ENCODE measurements around the gene SETD6.

The SETD6 gene

DNA sequence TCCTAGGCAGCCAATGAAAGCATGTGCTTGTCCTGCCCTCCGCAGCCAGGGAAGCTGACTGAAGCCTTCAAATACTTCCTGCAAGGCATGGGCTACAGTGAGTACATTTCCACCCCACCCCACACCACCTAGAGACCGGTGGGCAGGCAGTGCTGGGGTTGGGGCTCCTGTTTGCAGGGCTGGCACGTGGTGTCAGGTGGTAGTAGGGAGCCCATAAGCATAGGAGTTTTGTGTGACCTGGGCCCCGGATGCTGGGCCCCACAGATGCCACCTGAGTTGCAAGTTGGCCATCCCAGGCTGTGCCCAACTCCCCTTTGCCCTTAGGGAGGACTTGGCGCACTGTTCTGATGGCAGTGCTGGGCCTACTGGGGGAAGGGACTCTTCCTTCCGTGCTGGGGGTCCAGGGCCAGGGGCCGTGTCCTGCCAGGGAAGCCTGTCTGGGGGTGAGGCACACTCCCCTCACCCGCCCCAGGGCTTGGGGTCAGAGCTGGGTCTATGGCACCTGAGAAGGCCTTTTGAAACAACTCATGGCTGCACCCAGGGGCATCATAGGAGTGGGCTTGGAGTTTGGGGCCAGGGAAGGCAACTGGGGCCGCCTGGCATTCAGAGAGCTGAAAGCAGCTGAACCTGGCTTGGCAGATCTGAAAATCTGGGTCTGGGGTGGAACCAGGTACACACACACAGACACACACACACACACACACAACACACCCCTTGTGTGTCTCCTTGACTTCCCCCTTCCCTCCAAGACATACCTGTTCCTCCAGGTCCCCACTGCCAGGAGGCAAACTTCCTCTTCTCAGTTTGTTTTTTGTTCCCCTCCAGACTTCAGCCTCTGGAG is 5.8 kb upstream of the SETD6 start:
- no peak for DNase-seq

DNA sequence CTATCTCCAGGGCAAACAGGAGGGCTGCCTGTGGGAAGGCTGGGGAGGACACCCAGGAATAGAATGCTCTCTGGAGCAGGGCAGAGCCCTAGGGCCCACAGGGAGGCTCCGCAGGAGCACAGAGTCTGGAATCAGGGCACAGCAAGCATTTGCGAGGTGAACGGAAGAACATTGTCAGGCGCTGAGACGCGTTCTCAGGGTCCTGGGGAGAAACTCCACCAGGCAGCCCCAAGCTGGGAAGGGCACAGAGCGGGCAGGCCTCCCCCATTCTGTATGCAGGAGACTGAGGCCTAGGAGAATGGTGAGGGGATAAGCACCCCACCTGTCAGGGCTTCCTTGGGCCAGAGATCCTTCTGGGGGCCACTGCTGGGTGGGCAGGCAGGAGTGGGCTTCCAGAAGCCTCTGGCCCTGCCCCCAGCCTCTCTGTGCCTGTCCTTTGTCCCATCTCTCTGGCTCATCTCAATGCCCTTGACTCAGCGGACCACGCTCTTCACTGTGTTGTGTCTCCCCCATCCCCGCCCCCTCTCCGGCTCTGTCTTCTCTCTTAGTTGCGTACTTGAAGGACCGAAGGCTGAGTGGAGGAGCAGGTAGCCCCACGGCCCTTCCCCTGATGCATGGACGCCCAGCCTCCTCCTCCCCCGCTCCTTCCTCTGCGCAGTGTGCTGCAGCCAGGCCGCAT is 5.1 kb upstream of the SETD6 start:
- DNase-seq: no peak

DNA sequence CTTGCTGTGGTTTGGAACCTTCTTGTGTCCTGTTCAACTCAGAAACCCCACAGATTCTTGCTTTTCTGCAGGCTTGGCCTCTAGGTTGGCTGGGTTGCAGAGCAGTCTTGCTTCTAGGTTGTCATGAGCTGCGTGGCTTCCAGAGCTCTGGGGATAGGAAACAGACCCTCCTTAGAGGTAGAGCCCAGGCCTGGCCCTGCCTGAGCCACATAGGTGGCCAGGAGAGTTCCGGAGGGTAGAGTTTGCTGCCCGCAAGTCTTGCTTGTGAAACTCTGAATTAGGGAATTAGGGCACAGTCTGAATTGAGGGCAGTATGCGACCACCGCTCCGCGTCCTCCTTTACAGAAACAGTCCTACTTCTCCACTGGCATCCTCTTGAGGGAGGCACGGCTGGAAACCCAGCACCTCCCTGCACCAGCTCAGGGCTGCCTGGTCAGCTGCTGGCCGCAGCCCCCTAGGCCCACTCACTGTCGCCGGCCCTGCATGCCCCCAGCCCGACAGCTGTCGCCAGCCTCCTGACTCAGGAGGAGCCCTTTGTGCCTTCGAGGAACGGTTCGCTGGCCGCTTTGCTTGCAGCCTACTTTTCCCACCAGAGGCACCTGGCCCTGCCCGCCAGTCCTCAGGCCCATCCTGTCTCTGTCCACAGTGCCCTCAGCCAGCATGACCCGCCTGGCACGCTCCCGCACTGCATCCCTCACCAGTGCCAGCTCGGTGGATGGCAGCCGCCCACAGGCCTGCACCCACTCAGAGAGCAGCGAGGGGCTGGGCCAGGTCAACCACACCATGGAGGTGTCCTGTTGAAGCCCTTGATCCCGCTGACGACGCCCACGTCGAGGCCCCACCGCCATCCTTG is 4.3 kb upstream of the SETD6 start:
- no peak for DNase-seq

DNA sequence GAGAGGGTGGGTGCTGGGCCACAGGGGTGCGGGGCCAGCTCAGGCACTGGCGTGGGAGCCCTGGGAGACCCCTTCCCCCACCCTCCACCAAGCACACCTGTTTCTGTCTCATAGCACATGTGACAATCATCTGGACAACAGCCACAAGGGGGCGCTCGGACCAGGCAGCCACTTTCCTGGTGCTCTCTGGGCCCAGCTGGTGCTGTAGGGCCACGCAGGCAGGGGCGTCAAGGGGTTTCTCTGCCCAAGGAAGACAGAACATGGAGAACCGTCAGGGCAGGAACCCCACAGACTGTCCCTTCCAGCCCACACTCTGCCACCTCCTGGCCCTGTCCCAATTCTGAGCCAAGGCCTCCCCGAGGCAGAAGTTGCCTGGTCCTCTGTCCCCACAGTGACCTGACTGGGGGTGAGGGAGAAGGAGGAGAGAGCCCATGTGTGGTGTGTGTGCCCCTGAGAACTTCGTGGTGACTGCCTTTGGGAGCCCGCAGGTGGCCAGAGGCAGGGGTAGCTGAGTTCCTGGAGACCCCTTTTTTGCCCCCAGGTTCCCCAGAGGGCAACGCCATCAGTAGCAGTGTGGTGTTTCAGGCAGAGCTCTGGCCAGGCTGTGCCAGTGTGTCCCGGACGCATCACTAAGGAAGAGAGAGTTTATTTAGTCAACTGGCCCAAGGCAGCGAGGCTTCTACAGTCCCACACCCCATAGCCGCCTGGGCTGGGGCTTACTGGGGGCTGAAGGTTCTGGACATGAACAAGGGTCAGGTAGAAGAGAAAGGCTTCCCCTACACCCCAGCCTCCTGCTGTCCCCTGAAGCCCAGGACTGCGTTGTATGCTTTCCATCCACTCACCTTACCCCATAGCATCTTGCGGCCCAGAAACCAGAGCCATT is 3.1 kb upstream of the SETD6 start:
- DNase-seq: no peak

DNA sequence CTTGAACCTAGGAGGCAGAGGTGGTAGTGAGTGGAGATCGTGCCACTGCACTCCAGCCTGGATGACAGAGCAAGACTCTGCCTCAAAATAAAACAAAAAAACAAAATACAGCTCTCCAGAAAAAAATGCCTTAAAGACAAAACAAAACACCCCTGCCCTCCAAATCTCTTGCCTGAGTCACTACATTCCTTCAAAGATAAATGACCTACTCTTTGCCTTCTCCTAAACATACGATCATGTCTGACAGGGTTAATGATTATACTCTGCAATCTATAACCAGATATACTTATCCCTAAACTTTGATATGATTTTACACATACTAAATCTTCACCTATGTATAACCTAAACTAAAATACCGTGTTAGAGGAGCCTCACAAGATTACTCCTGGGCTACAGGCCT is 1.4 kb upstream of the SETD6 start:
- DNase-seq: no peak

DNA sequence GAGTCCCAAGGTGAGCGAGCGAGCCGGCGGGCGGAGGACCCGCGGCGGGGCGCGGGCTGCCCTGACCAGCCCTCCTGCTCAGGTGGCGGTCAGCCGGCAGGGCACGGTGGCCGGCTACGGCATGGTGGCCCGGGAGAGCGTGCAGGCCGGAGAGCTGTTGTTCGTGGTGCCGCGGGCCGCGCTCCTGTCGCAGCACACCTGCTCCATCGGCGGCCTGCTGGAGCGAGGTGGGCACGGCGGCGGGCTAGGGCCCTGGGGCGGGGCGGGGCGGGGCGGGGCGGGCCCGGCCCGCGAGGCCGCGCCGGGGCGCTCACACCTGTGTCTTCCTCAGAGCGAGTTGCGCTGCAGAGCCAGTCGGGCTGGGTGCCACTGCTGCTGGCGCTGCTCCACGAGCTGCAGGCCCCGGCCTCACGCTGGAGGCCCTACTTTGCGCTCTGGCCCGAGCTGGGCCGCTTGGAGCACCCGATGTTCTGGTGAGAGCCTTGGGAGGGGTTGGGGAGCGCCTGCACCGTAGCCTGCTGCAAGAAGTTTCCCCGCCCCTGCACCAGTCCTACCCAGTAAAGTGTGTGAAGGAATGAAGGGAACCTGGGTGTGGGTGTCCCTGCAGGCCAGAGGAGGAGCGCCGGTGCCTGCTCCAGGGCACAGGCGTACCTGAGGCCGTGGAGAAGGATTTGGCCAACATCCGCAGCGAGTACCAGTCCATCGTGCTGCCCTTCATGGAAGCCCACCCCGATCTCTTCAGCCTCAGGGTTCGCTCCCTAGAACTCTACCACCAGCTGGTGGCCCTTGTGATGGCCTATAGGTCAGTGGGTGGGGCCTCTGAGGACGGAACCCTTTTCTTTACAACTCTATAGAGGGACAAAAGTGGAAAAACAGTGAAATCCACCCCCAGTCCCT is 802 bp downstream of the SETD6 start:
- DNase-seq: no peak

DNA sequence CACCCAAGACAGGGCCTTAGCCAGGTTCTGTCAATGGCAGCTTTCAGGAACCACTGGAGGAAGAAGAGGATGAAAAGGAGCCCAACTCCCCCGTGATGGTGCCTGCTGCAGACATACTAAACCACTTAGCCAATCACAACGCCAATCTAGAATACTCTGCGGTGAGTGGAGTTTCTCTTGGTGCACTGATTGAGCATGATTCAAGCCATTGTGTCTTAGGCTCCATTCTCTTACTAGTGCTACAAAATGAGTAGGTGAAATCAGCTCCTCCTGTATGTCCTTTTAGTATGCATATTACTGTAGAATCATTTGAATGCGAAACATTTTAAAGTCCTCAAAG is 1.4 kb downstream of the SETD6 start:
- no peak for DNase-seq

DNA sequence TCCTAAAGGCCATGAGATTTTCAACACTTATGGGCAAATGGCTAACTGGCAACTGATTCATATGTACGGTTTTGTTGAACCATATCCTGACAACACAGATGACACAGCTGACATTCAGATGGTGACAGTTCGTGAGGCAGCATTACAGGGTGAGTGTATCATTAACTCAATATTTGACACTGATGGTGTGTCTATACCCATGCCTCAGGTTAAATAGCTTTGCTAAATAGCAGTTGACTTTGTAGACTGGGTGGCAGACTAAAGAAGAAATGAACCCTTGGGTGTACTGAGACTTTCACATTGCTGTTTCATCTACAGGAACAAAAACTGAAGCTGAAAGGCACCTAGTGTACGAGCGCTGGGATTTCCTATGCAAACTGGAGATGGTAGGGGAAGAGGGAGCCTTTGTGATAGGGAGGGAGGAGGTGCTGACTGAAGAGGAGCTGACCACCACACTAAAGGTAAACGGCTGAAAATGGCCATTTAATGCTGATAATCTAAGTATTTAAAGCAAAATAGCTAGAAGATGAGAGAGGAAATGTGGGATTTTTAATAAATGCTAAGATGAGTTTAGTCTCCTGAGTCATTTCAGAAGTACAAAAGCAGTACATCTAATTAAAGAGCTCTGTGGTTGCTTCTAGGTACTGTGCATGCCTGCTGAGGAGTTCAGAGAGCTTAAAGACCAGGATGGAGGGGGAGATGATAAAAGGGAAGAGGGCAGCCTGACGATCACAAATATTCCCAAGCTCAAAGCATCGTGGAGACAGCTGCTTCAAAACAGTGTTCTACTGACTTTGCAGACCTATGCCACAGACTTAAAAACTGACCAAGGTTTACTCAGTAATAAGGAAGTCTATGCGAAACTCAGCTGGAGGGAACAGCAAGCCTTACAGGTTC is 3.0 kb downstream of the SETD6 start:
- no peak for DNase-seq

DNA sequence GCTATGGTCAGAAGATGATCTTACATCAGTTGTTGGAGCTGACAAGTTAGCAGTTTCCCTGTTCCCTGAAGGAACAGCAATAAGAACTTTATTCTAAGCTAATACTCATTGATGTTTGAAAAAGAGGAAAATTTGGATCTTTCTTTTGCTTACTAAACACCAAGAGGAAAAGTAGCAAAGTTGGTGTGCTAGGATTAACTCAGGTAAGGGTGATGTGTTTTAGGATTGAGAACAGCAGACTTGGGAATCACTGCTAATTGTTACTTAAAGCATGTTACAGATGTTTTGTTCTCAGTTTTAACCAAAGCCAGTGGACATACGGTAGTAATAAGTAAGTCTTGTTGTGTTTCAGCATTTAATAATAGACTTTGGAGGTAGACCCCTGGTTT is 3.7 kb downstream of the SETD6 start:
- no peak for DNase-seq

DNA sequence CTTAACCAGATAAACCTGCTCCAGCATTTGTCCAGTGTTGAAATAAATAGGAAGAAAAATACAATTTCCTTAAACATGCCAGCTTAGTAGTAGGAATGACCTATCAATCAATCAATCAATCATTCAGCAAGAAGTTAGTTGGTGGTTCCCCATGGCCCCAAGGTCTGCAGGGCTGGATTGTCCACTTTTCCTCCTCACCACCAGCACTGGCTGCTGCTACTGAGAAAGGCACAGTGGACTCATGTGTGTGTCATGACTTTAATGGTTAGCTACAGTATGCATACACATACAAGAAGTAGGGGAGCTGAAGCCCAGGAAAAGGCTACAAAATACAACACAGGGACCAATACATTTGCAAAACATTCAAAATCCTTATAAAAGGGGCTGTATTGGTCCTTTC is 4.4 kb downstream of the SETD6 start:
- DNase-seq: no peak

DNA sequence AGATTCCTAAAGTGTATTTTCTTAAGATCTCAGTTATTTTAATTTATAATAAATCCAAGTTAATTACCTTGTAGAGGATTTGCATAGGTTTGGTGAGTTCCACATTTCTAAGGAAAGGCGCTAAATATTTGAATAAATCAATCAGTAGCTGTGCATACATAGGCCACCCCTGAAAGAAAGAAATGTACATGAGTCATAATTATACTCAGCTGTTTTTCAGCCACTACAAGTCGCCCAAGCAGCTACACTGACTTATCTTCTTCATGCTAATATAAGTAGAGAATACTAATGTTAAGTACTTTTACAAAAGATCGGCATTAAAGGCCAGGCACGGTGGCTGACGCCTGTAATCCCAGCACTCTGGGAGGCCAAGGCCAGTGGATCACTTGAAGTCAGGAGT is 14.9 kb downstream of the SETD6 start:
- no peak for DNase-seq

DNA sequence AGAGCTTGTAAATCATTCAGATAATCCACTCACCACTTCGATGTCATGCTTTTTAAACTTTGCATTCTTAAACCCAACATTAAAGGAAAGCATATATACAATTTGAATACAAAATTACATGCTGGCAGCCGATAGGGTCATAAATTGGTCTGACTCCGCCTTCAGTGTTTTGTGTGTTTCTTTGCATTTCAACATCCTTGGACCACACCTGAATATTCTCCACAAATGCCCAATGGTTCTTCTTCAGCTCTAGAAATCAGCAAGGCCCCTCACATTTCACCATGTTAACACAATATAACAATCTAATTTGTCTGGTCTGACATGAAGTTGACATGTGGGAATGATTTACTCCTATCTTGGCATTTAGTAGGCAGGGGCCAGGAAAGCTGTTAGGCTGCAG is 17.1 kb downstream of the SETD6 start:
- DNase-seq: no peak

DNA sequence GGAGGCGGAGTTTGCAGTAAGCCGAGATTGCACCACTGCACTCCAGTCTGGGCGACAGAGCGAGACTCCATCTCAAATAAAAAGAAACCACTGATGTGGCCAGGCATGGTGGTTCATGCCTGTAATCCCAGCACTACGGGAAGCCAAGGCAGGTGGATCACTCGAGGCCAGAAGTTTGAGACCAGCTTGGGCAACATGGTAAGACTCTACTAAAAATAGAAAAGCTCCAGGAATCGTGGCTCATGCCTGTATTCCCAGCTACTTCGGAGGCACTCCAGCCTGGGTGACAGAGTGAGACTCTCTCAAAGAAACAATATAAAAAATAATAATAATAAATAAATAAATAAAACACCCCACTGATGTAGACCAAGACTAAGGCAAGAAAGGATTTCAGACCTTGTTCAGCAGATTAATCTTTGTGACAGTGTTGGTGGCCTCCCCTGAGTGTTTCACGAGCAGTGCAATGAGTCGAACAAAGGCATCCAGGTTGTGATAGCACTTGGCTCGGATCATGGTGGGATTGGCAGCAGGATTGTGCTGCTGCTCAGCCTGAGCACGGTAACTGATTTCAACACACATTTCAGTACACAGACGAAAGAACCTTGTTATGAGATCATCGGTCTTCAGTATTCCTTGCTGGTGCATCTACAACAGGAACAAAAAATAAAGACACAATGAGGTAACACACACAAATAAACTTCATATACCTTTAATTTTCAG is 18.6 kb downstream of the SETD6 start:
- DNase-seq: no peak

DNA sequence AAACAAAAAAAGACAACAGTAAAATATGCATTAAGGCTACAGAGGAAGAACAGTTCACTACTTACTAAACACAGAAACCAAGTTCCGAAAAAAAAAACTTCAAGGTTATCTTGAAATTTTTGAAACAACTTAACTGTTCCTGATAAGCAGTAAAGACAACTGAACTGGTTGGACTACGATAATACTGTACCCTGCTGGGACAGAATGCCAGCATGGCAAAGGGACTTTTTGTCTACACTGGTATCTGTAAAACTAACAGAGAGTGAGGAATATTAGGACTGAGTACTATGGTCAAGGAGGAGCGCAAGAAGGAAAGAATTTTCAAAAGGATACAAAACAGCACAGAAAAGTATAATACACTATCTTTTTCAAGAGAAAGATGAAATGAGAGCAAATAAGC is 19.8 kb downstream of the SETD6 start:
- no peak for DNase-seq

DNA sequence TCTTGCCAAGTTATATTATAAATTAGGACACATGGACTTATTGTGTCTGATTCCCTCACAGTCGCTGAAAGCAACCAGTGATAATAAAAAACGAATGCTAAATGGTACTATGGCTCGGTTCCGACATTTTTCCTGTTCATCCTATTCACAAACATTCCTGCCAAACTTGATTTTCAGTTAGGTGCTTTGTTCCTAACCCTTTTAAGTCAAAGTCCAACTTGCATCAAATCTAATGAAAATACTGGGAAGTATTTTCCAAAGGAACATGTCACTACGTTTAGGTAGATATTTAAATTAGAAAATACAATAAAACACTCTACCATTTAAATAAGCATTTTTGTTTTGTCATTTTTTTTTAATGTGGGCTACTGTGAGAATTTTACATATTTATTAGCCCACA is 21.0 kb downstream of the SETD6 start:
- DNase-seq: no peak

DNA sequence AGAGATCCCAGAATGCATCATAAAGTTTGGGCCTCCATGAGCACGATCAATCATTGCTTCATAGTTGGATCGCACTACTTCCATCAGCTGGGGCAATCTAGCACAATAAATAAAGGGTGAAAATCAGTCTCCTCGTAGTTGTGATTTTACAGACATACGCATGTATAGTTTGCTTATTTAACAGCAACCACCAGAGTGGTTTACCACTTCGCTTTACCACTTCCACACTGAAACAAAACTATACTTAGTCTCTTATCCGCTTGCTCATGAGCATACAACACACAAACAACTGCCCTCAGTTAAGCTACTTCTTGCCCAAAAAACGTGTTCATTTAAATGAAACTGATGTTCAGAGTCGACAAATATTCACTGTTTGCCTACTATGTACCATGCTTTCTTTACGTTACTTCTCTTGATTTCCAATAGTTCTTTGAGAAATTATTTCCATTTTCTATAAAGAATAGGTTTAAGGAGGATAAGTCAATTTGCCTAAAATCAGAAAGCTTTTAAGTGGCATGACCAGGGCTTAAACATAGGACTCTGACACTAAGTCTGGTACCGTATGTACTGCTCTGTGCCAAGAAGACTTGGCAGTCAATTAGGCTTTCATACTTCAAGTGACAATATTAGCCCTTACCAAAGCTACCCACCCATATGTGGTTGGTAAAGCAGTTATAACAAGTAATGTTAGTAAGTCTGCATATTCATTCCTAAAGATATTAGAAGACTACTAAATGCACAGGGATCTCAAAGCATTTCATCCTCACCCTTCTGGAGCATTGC is 22.0 kb downstream of the SETD6 start:
- DNase-seq: no peak

DNA sequence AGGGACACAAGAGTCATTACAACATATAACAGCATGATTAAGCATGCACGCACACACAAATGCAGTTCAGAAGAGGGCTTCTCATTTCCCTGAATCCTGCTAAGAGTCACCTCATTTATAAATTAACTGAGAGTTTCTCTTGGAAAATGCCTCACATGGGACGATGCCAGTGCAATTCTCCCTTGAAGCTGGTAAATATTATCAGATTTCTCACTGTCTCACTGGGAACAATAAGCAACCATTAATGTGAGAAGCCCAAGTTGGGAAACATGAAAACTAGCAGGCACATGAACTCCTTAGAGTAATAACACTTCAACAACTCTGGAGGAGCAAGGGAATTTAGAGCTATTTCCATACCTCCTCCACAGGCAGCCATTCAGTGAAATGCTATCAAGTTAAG is 26.4 kb downstream of the SETD6 start:
- DNase-seq: no peak

DNA sequence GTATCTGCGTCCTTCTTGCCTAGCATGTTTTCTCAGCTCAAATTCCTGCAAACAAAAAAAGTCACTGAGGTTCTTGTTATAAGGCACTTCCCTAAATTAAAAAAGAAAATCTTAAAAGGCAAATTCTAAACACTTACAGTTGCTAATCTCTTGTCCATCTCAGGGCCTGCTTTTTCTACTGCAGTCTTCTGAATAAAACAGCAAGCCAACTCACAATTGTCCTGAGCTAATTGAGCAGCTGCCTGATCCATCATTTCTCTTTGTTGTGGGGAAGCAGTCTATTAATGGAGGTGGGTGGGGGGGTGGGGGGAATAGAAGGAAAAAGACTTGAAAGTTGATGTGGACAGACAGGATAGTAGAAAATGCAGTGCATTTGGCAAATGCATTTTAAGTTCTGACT is 27.0 kb downstream of the SETD6 start:
- no peak for DNase-seq

DNA sequence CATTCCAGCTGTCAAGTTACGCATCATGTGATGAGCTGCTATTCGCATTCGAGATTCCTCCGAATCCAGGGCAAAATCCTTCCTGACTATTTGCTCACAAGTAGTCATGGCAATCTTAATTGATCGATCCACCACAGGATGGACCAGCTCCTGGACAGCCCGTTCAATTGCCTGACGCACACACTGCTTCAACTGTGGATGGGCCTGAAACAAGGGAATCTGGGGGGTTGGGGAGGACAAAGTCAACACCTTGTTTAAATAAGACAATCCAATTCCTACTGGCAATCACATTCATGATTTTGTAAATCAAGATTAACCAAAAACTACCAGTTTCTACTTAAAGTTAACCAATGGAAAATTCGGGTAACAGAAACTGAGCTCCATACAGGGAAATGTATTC is 28.4 kb downstream of the SETD6 start:
- no peak for DNase-seq
